ENCODE measurements around the gene TIGAR.

Gene TIGAR

DNA sequence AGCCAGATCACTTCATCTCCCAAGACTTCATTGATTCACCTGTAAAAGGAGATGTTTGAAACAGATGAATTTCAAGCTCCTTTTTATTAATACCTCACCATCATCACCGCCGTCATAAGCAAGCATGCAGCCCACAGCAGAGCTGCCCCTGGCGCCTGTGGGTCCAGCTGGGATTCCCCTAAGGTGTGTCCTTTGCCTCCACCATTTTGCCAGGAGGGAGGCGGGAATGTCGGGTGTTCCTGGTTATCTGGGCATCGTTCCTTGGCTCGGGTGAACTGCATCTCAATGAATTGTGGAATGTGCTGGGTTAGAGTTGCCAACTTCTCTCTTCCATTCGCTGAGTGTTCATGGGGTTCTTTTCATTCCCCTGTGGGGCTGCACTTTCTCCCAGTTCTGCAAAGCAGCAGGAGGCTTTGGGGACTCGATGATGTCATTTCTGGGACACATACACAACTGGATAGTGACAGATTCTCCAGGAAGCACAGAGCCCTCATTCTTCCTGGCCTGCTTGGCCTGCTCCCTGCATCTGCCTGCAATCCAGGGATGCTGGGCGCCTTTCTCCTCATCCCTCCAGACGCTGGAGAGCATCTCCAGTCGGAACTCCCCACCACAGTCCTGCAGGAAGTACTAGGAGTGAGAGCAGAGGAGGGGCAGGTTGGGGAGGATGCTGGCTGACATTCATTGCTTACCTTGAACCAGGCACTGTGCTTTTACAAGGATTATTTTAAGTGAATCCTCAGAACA, 37.3 kb upstream of the TIGAR start:
- no peaks in the 10 kb centered on the region for H3K9me3 ChIP-seq (ENCODE audit: control insufficient read depth, insufficient read depth, low read depth, low read length)
- peaks cover 99% of the 10 kb centered on the region for H3K36me3 ChIP-seq (ENCODE audit: control insufficient read depth, insufficient read depth, low read length)
- H3K9ac ChIP-seq (ENCODE audit: low read length): no peak overlapping the region
- no peak overlapping the region for H3K4me3 ChIP-seq (ENCODE audit: low read depth, low read length)
- peaks cover 6% of the 10 kb centered on the region; the same call in 1 of the 2 replicates for H3K4me1 ChIP-seq (ENCODE audit: control insufficient read depth, insufficient read depth, low read length)
- no peak overlapping the region for H3K27ac ChIP-seq (ENCODE audit: low read depth, low read length)
- H3K27me3 ChIP-seq (ENCODE audit: control insufficient read depth, insufficient read depth, low read length): no peaks in the 10 kb centered on the region

DNA sequence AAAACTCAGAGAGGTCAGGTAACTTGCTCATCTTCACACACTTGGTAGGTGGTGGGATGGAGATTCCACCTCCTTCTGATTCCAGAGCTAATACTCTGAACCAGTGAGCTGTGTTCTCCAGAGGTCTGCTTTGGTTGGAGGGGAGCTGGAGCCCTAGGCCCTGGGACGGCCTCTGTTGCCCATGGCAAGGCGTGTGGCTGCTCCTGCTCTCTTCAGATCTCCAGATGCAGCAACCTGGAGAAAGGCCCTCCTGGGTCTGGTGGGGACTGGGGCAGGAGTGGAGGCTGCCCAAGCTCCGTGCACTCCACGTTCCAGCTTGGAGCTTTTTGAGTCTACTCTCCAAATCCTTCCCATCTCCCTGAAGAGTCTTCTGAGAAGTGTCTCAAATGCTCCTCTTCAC, 36.7 kb upstream of the TIGAR start:
- Histone ChIP-seq H3K27me3 (ENCODE audit: control insufficient read depth, insufficient read depth, low read length) (no peaks in the 10 kb centered on the region), H3K9me3 (ENCODE audit: control insufficient read depth, insufficient read depth, low read depth, low read length) (no peaks in the 10 kb centered on the region), H3K4me3 (ENCODE audit: low read depth, low read length) (no peak overlapping the region), H3K9ac (ENCODE audit: low read length) (no peak overlapping the region), H3K36me3 (ENCODE audit: control insufficient read depth, insufficient read depth, low read length) (peaks cover 99% of the 10 kb centered on the region), H3K27ac (ENCODE audit: low read depth, low read length) (no peak overlapping the region), H3K4me1 (ENCODE audit: control insufficient read depth, insufficient read depth, low read length) (peaks cover 5% of the 10 kb centered on the region; the same call in 1 of the 2 replicates)

- no peaks in the 10 kb centered on the region for H3K9me3 ChIP-seq (ENCODE audit: control insufficient read depth, insufficient read depth, low read depth, low read length)
- H3K4me1 ChIP-seq (ENCODE audit: control insufficient read depth, insufficient read depth, low read length): peaks cover 4% of the 10 kb centered on the region; the same call in 1 of the 2 replicates
- H3K9ac ChIP-seq (ENCODE audit: low read length): no peak overlapping the region
- no peak overlapping the region for H3K4me3 ChIP-seq (ENCODE audit: low read depth, low read length)
- peaks cover 99% of the 10 kb centered on the region for H3K36me3 ChIP-seq (ENCODE audit: control insufficient read depth, insufficient read depth, low read length)
- no peaks in the 10 kb centered on the region for H3K27me3 ChIP-seq (ENCODE audit: control insufficient read depth, insufficient read depth, low read length)
- H3K27ac ChIP-seq (ENCODE audit: low read depth, low read length): no peak overlapping the region
Measured at GRCh38 chr12:4285070-4285469, 35.9 kb upstream of the TIGAR start.

DNA sequence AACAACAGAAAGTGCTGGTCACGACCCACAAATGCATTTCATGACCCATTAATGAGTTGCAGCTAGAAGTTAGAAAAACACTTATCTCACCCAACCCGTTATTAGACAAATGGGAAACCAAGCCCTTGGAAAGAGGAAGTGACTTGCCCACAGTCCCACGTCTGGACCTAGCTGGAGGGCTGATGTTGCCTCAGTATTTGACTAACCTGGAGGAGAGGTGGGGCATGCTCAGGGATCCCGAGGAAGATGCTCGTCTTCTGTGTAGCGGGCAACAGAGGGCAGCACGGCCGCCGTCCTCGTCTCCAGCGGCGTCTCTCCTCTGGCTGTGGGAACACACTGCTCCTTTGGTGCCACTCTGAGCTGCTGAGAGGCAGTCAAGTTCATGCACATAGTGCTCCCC, 34.8 kb upstream of the TIGAR start:
- Histone ChIP-seq H3K9me3 (ENCODE audit: control insufficient read depth, insufficient read depth, low read depth, low read length) (no peaks in the 10 kb centered on the region), H3K4me1 (ENCODE audit: control insufficient read depth, insufficient read depth, low read length) (no peaks in the 10 kb centered on the region), H3K4me3 (ENCODE audit: low read depth, low read length) (no peak overlapping the region), H3K36me3 (ENCODE audit: control insufficient read depth, insufficient read depth, low read length) (peaks cover 99% of the 10 kb centered on the region), H3K9ac (ENCODE audit: low read length) (no peak overlapping the region), H3K27me3 (ENCODE audit: control insufficient read depth, insufficient read depth, low read length) (no peaks in the 10 kb centered on the region), H3K27ac (ENCODE audit: low read depth, low read length) (no peak overlapping the region)

DNA sequence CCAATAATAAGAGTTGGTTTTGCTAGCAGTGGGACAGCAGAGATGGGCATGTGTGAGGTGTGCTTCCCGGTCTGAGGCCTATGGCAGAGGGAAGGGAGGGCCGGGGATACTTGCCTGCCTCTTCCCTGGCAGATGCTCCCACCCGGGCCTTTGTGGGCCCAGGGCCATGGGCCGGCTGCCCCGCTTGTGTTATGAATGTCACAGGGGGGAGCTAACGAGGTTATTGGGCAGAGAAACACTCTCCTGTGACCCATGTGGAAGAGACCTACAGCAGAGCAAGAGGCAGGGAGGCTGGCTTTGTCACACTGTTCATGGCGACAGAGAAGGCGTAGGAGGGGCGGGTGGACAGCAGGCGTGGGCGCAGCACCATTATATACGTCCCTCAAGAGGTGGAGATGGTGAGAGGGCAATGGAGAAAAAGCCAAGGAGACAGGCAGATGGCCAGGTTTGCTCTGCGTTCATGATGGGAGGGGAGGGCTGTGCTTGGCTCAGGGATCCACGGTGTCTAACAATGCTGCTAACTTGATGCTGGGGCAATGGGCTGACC, 34.2 kb upstream of the TIGAR start:
- H3K27me3 ChIP-seq (ENCODE audit: control insufficient read depth, insufficient read depth, low read length): no peaks in the 10 kb centered on the region
- H3K4me1 ChIP-seq (ENCODE audit: control insufficient read depth, insufficient read depth, low read length): no peaks in the 10 kb centered on the region
- no peaks in the 10 kb centered on the region for H3K9me3 ChIP-seq (ENCODE audit: control insufficient read depth, insufficient read depth, low read depth, low read length)
- H3K9ac ChIP-seq (ENCODE audit: low read length): no peak overlapping the region
- no peak overlapping the region for H3K27ac ChIP-seq (ENCODE audit: low read depth, low read length)
- H3K36me3 ChIP-seq (ENCODE audit: control insufficient read depth, insufficient read depth, low read length): peaks cover 100% of the 10 kb centered on the region
- H3K4me3 ChIP-seq (ENCODE audit: low read depth, low read length): no peak overlapping the region

- H3K4me1 ChIP-seq (ENCODE audit: control insufficient read depth, insufficient read depth, low read length): no peaks in the 10 kb centered on the region
- no peak overlapping the region for H3K9ac ChIP-seq (ENCODE audit: low read length)
- H3K9me3 ChIP-seq (ENCODE audit: control insufficient read depth, insufficient read depth, low read depth, low read length): no peaks in the 10 kb centered on the region
- no peaks in the 10 kb centered on the region for H3K27me3 ChIP-seq (ENCODE audit: control insufficient read depth, insufficient read depth, low read length)
- H3K4me3 ChIP-seq (ENCODE audit: low read depth, low read length): no peak overlapping the region
- H3K27ac ChIP-seq (ENCODE audit: low read depth, low read length): no peak overlapping the region
- H3K36me3 ChIP-seq (ENCODE audit: control insufficient read depth, insufficient read depth, low read length): peaks cover 100% of the 10 kb centered on the region
Measured at GRCh38 chr12:4287325-4288211, 33.4 kb upstream of the TIGAR start.

GRCh38 chr12:4288296-4289131, 32.5 kb upstream of the TIGAR start:
- no peak overlapping the region for H3K27ac ChIP-seq (ENCODE audit: low read depth, low read length)
- H3K36me3 ChIP-seq (ENCODE audit: control insufficient read depth, insufficient read depth, low read length): peaks cover 100% of the 10 kb centered on the region
- H3K9ac ChIP-seq (ENCODE audit: low read length): no peak overlapping the region
- H3K9me3 ChIP-seq (ENCODE audit: control insufficient read depth, insufficient read depth, low read depth, low read length): no peaks in the 10 kb centered on the region
- no peak overlapping the region for H3K4me3 ChIP-seq (ENCODE audit: low read depth, low read length)
- H3K27me3 ChIP-seq (ENCODE audit: control insufficient read depth, insufficient read depth, low read length): no peaks in the 10 kb centered on the region
- H3K4me1 ChIP-seq (ENCODE audit: control insufficient read depth, insufficient read depth, low read length): peaks cover 2% of the 10 kb centered on the region; the same call in 1 of the 2 replicates

DNA sequence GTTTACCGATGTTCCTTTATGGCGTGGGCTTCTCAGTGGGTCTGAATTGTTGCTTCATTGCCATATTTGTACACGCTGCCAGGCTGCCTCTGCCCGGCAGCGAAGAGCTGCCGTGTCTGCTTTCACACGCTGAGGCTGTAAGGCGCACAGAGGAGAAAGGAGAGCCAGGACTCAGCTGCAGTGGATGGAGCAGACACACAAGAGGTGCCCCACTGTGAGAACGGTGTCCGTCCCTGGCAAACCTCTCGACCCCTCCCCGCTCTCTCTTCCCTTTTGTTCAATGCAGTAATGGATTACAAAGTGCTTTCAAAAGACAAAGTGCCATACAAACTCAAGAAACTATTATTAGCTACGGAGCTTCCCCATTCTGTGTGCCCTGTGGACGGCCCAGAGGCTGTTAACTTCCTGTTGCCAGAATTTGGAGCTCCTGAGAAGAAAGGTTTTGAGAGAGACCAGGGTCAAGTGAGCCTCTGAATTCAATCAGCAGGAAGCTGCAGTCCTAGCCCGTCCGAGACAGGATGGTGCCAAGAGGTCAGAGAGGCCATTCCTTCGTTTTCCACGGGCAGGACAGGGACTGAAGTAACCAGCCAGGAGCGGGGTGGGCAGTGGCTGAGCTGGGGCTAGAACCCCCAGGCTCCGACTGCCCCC, 31.7 kb upstream of the TIGAR start:
- Histone ChIP-seq H3K9me3 (ENCODE audit: control insufficient read depth, insufficient read depth, low read depth, low read length) (no peaks in the 10 kb centered on the region), H3K27me3 (ENCODE audit: control insufficient read depth, insufficient read depth, low read length) (no peaks in the 10 kb centered on the region), H3K4me1 (ENCODE audit: control insufficient read depth, insufficient read depth, low read length) (peaks cover 7% of the 10 kb centered on the region; the same call in 1 of the 2 replicates), H3K36me3 (ENCODE audit: control insufficient read depth, insufficient read depth, low read length) (peaks cover 98% of the 10 kb centered on the region), H3K27ac (ENCODE audit: low read depth, low read length) (no peak overlapping the region), H3K4me3 (ENCODE audit: low read depth, low read length) (no peak overlapping the region), H3K9ac (ENCODE audit: low read length) (no peak overlapping the region)

DNA sequence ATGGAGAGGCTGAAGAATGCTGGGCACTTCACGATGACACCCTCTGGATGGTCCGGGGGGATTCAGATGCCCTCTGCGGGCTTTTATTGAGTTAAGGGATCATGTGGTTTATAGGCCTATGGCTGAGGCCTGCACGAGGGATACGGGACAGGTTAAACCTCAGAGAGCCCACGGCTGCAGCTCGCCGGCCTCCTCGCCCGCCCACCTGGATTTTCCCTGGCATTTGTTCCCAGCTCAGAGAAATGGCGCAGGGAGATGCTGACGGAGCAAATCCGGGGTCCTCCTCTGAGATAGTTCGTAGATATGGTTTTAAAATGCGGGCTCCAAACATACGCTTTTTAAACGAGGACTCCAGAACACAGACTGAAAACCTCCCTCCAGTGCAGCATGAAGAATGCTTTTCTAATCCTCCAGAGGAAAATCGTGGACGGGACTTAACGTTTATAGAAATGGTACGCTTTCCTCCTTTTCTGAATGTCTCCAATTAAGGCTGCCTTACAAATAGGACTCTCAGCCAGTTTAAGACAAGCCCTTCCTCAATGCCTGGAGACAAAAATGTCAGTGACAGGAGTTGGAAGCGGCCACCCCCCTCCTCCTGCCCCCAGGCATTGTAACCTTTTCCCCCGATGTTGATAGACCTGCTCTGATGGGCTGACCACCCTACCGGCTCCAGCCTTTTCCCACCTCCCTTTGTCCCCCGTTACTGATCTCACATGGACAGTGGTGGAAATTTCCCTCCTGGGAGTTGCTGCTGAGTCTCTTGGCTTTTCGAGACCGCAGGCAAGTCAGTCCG, 30.8 kb upstream of the TIGAR start:
- Histone ChIP-seq H3K27me3 (ENCODE audit: control insufficient read depth, insufficient read depth, low read length) (no peaks in the 10 kb centered on the region), H3K36me3 (ENCODE audit: control insufficient read depth, insufficient read depth, low read length) (peaks cover 99% of the 10 kb centered on the region), H3K9me3 (ENCODE audit: control insufficient read depth, insufficient read depth, low read depth, low read length) (no peaks in the 10 kb centered on the region), H3K27ac (ENCODE audit: low read depth, low read length) (no peak overlapping the region), H3K4me3 (ENCODE audit: low read depth, low read length) (no peak overlapping the region), H3K9ac (ENCODE audit: low read length) (no peak overlapping the region), H3K4me1 (ENCODE audit: control insufficient read depth, insufficient read depth, low read length) (peaks cover 7% of the 10 kb centered on the region; the same call in 1 of the 2 replicates)

Data from HUES6 (cell line).